C4-2B (cell line): ENCODE measurements around the gene RELB.

ENCODE experiments used
- ZFX ChIP-seq: fragments of 450-650 bp; IDR thresholded peaks from 2 replicates; pipeline ENCODE4 v1.6.1; 2017
- TF ChIP-seq, protein P1 (sequence below): fragments of 450-650 bp; conservative IDR thresholded peaks from 2 replicates; pipeline ENCODE4 v1.5.1; 2017; ENCODE audit warnings: mild to moderate bottlenecking

DNA sequence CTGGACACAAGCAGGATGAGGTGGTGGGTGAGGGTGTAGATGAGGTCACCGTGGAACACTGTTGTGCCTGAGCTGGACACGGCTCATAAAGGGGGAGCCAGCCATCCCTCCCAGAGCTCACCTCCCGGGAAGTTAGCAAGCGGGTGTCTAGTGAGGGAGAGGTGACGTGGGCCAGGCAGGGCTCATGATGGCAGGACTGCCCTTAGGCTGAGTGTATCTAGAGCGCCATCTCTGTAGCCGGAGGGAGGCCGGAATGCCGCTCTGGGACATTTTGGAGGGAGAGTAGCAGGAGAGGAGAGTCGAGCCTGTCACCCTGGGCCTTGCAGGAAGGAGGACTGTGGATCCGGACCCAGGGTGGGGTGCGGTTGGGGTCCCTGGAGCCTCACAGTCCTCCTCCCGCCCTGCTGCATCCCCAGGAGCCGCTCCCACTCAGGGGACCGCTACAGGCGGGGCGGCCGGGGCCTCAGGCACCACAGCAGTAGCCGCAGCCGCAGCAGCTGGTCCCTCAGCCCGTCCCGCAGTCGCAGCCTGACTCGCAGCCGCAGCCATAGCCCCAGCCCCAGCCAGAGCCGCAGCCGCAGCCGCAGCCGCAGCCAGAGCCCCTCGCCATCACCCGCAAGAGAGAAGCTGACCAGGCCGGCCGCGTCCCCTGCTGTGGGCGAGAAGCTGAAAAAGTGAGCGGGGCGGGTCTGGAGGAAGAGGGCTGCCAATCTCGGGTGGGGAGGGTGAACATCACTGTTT is 65.8 kb downstream of the RELB start:
- TF ChIP-seq, protein P1, sequence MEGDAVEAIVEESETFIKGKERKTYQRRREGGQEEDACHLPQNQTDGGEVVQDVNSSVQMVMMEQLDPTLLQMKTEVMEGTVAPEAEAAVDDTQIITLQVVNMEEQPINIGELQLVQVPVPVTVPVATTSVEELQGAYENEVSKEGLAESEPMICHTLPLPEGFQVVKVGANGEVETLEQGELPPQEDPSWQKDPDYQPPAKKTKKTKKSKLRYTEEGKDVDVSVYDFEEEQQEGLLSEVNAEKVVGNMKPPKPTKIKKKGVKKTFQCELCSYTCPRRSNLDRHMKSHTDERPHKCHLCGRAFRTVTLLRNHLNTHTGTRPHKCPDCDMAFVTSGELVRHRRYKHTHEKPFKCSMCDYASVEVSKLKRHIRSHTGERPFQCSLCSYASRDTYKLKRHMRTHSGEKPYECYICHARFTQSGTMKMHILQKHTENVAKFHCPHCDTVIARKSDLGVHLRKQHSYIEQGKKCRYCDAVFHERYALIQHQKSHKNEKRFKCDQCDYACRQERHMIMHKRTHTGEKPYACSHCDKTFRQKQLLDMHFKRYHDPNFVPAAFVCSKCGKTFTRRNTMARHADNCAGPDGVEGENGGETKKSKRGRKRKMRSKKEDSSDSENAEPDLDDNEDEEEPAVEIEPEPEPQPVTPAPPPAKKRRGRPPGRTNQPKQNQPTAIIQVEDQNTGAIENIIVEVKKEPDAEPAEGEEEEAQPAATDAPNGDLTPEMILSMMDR: no peak
- TF ChIP-seq ZFX: no peak
